OCI-LY7 (cell line): ENCODE measurements around the gene ITGA4.

Experiments
- CTCF ChIP-seq: fragments of 200-600 bp; sonication (generic); conservative IDR thresholded peaks from 2 replicates; pipeline ENCODE4 v1.5.1; 2014; ENCODE audit warnings: mild to moderate bottlenecking, antibody characterized with exemption, low read length, moderate library complexity, mixed read lengths
- EZH2phosphoT487 ChIP-seq: fragments of 200-600 bp; sonication (generic); IDR thresholded peaks from 2 replicates; pipeline ENCODE4 v1.6.1; 2018; ENCODE audit warnings: low read depth, borderline replicate concordance, mild to moderate bottlenecking, mixed run types, antibody characterized with exemption, low read length, moderate library complexity, mixed read lengths

- no peak for TF ChIP-seq CTCF
- no peak for TF ChIP-seq EZH2phosphoT487
Measured at GRCh38 chr2:181563101-181563692, 106.0 kb downstream of the ITGA4 start.
